Endometrial microvascular endothelial cells (primary cell): ENCODE data around the gene COA5. TPM values are rescaled to one million over a fixed set of nuclear protein-coding genes. Genes with fewer than 3 reads are reported as not detected.

Source experiments
- in situ Hi-C: cut with HindIII; loops from 2 replicates; pipeline ENCODE4 v1.10.0; 2017; ENCODE audit warnings: low sequenced_read_pairs, low pct_unique_long_range_greater_than_20kb; ENCODE audit errors: inconsistent ontology term
- total RNA-seq: library from RNA; depleted of rRNA; stranded (reverse); fragments of >200 nt; gene quantifications from one replicate; pipeline ENCODE4 v1.2.3, GENCODE V29; 2015; ENCODE audit errors: inconsistent ontology term

COA5 gene
- total RNA-seq, 1 donor from 2014 or later: 14.0 TPM

DNA sequence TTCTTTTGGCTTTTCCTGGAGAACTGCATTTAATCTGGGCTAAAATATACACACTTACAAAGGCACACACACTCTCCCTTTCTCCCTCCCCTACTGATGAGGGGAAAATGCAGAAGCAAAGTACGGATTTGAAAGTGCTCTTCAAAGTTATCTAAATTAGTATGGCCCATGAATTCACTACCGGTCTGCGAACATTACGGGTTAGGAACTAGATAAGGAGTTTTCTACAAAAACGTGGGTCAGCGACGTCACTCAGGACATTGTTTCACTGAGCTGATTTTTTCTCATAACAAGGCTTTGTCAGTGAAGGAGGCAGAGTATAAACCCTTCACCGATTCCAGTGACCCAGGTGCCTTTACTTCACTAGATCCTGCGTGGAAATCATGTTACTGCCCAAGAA, 47.3 kb downstream of the COA5 start:
- in situ Hi-C loops: no loop called here

DNA sequence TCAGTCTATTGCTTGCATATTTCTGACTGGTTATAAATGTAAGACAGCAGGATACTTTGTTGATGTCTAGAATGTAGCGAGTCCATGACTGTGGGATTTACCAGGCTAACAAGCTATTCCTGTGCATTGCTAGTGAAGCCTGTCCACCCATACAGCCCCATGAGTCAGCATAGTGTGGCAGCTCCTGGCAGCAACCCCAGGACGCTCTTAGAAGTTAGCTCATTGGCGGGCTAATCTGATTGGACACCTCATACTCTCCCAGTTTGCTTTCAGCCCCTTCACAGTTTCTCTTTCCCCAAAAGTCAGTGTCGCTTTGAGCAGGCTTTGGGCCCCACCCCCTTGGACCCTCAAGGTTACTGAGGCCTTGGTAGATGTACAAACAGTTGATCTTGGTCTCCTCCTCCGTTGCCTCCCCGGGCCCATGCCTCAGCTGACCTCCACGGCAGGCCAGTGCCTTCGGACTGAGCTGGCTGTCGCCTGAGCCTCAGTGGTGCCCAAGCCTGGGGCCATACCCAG, 48.0 kb downstream of the COA5 start:
- in situ Hi-C loops: no loop called here

DNA sequence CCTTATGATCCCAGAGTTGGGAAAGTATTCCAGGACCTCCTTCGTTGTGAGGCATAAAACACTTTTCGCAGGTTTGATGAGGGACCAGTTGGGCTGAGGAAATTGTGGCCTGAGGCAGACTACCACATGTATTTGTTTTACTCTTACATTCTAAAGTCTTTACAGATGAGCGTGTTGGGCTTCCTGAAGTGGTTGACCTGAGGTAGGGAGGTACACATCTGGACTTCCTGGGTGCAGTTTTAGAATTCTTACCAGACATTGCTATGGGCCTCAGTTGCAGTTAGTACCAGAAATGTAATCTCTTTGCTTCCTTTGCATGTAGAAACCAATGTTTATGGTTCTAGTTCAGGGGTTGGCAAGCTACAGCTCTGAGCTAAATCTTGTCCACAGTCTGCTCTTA, 48.7 kb downstream of the COA5 start:
- in situ Hi-C loops: no loop called here

DNA sequence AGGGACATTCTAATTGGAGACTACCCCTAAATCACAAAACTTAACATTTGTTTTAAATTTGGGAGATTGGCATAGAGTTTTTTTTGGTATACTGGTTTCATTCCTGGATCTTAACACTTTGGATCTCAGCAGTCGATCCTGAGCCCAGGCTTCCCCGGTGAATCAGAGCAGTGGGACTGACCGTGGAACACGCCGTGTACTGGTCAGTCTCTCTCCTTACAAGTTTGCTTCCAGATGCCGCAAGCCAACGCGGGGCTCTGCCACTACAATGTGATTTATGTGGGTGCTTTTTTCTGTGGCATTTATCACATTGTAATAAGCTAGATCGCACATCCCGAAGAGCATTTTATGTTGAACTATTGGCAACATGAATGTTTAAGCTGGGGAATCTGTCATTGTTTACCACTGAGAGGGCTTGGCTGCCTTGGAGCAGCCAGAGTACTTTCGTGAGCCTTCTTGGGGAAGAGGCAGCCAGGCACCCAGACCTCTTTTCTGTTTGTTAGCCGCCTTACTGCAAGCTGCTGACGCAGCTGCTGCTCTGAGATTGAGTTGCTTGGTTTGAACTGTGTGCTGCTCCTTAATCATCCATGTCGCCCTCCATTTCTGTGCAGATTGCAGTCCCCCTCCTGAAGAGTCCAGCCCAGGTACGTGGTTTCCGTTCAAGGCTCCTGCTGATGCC, 49.3 kb downstream of the COA5 start:
- in situ Hi-C loops: no loop called here

DNA sequence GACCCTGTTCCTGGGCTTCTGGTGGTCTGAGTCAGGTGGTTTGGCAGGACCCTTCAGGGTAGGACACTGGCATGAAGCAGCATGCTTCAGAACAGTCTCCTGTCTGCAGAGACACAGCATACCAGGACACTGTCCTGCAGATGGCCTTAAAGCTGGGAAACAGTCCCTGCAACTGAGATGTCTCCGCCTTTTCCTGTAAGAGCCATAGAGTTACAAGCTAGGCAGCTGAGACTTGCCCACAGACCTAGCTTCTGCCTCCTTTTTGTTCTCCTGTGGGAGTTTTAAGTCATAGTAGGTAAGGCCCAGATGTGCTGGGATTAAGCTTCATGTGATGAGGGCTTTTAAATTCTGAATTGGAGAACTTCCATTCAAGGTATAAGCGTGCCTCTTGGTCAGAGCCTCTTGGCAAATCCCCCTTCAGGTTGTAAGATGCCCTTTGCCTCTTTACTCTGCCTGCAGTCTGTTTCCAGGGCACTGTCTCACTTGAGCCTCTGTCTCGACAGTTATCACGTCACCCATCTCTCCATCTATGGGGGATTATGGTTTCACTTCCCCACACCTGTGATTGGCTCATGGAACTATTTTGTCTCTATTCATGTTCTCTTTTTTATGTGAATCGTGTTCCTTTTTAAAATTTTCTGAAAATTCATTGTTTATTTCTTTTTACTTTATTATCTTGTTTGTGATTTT, 51.8 kb downstream of the COA5 start:
- in situ Hi-C loops: no loop called here

DNA sequence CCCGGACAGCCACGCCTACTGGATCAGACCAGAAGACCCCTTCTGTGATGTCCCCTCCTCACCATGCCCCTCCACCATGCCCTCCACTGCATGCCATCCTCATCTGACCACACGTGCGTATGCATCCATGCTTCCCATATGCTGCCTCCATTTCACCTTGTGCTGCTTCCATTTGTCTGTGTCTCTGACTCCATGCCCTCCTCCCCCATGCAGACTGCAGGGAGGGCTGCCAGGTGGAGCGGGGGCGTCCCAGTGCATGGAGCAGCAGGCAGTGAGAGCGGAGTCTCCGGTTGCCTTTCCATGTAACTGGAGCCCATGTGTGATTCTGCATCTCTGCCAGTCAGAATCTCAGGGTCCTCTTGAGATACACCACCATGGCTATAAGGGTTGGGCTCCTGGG, 52.6 kb downstream of the COA5 start:
- in situ Hi-C loops: no loop called here

DNA sequence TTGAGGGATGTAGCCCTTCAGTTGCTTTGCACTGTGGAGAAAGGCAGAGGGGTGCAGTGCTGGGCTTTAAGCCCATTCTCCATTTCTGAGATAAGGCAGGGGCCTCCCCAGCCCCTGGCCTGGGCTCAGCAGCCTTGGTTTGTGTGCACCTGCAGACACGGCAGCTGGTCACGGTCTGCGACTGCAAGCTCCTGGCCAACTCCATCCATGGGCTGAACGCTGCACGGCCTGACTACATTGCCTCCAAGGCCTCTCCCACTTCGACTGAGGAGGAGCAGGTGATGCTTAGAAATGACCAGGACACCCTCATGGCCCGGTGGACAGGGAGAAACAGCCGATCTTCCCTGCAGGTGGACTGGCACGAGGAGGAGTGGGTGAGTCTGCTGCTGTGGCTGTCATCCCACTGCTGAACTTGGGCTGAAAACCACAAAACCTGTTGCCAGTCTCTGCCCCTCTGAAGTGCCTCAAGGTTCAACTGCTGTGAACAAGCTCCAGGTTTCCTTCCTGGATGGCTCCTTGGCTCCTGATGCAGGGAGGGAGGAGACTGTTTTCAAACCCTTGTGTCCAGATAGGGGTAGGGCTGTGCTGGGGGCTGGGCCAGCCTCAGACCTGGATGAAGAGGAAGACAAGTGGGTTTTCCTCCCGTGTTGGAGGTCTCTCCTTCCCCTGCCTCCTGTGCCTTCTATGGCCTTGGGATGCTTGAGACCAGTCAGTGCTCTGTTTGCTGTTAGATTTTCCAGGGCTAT, 54.0 kb downstream of the COA5 start:
- in situ Hi-C loops: no loop called here

DNA sequence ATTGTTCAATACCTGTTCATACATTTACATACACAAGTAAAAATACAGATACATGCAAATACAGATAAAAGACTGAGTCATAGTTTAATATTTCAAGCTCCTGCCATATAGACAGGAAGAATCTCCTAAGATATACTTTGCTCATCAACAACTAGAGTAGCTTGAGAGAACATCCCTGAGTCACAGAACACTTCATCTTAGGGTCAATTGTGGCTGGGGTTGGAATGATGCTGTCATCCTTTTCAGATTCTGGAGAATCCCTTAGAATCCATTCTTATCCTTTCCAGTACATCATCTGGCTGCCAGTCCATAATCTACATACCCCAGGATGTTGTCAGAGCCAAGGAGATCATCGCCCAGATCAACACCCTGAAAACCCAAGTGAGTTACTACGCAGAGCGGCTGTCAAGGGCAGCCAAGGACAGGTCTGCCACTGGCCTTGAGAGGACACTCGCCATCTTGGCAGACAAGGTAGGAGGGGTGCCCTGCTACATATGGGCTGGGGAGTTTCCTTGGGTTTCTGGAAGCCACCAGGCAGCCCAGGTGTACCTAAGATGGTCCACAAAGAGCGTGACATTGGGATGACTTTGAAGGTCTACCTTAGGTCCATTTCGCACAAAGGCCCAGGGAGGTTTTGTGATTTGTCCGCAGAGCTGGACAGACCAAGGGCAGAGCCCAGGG, 55.7 kb downstream of the COA5 start:
- in situ Hi-C loops: no loop called here

DNA sequence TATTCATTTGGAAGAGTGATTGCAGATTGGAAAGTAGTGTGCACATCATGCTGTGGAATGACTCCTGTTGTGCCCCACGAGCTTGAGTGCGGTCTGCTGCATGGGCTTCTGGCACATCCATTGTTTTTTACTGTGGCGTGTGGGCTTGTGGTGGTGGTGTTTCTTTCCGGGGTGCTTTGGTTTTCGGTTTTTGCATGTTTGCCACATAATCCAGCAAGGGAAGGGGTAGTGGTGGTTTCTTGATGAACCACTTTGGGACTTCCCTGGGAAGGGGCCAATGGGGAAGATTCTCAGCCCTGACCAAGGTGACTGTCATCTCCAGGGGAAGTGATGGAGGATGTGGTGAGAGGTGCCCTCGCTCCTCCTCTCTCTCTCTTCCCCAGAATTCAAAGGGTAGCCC, 57.0 kb downstream of the COA5 start:
- in situ Hi-C loops: no loop called here

DNA sequence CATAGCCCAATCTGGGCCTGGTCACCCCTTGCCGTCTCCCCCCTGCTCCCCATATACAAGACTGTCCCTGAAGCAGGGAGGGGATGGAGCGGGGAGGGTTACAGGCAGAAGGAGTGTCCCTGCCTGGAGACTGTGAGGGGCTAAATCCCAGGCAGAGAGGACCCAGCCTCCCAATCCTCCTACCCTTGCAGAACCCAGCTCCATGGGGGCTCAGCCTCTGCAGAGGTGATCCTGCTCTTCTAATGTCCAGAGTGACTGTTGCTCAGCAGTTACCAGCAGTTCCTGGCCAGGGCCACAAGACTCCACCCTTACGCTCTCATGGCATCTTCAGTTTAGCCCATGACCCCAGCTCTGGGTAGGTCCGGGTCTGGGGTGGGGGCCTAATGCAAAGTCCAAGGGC, 58.1 kb downstream of the COA5 start:
- in situ Hi-C loops: no loop called here

Other genes with a start within 250 kb of the COA5 start
- 25.3 TPM for gene INPP4A, start 163.7 kb downstream of the COA5 start, total RNA-seq
- gene UNC50, start 77 bp upstream of the COA5 start, total RNA-seq: 54.6 TPM
- 124 TPM for gene MGAT4A, start 122.6 kb upstream of the COA5 start, total RNA-seq